GM20000 (cell line): Measurements from ENCODE around the gene GRID2.
"Not testable (repeated sequence)": the region's sequence is repeated elsewhere in the genome, so short reads cannot be mapped to it uniquely, and the experiment has no call there.

Experiments
- DNase-seq: peaks from one replicate; pipeline ENCODE4 v3.0.0; 2012; ENCODE audit warnings: low spot score
- TF ChIP-seq, protein P1 (sequence below): IDR thresholded peaks from 2 replicates; pipeline ENCODE4 v1.5.1; 2012; ENCODE audit warnings: mild to moderate bottlenecking, control low read depth; ENCODE audit errors: extremely low read depth, missing control alignments

GRID2 gene

DNA sequence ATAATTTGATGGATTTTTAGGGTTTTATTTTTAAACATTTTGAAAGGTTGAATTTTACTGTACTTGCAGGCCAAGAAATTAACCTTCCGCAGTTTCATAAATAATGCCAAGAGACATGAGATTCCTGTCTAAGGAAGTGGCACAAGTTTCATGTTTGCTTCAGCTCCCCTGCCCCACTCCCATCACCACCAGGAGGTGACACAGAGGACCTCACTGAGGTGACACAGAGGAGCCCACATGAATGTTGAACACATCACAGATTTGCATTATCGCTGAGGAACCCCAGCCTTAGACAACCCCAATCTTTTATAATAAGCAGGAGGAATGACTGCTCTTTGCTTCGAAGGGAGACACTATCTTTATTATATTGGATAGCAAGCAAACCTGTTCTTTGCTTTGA, 1033.4 kb downstream of the GRID2 start:
- TF ChIP-seq, protein P1, sequence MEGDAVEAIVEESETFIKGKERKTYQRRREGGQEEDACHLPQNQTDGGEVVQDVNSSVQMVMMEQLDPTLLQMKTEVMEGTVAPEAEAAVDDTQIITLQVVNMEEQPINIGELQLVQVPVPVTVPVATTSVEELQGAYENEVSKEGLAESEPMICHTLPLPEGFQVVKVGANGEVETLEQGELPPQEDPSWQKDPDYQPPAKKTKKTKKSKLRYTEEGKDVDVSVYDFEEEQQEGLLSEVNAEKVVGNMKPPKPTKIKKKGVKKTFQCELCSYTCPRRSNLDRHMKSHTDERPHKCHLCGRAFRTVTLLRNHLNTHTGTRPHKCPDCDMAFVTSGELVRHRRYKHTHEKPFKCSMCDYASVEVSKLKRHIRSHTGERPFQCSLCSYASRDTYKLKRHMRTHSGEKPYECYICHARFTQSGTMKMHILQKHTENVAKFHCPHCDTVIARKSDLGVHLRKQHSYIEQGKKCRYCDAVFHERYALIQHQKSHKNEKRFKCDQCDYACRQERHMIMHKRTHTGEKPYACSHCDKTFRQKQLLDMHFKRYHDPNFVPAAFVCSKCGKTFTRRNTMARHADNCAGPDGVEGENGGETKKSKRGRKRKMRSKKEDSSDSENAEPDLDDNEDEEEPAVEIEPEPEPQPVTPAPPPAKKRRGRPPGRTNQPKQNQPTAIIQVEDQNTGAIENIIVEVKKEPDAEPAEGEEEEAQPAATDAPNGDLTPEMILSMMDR = no peak

DNA sequence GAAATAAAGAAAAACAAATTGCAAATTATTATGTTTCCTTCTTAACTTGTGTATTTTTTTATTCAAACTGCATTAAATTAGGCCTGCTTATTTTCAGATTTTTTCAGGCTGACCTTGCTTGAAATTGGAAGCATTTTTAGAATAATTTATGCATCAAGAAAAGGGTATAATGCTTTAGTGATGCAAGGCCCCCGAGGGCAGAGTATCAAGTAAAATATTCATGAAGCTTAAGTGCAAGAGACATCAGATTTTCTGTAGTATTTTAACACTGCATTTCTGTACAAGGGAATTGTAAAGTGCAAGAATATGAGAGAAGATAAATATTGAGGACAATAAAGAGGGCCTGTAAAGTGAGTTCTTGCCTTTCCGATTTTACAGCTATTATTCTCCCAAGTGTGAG, 1039.0 kb downstream of the GRID2 start:
- no peak for DNase-seq
- TF ChIP-seq, protein P1 = no peak

More for the DNA sequence above, 1033.4 kb downstream of the GRID2 start:
- DNase-seq = no peak

DNA sequence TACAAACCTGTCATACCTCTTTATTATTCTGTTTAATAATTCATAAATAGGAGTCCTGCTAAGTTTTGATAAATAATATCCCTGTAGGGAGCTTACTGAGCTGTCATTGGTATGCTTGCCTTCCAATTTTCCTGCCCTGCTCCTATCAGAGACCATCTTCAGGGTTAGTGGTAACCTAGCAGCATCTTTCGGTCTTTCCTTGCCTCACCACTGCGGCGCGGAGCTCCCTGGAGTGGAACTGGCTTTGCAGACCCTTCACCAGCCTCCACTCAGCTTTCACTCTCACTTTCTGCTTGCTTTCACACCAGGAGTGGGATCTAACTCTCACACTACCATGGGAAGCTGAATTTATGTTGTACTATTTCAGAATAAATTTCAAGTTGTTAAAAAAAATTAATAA, 1043.1 kb downstream of the GRID2 start:
- TF ChIP-seq, protein P1 = no peak
- DNase-seq = no peak

DNA sequence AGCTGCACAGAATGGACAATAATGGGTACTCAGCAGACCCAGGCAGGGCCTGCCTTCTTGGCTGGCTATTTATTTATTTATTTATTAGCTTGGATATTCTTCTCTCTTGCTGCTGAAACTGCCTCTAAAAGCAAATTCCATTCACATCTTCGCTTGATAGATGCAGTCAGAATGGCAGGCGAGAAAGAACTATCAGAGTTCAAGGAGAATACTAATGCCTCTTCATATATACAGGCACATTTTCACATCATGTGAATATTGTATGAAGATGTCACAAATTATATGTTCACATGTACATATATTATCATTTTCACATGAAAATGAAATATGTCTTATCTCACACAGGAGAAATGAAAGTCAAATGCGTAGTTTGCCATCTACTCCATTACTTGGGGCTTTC, 1045.1 kb downstream of the GRID2 start:
- DNase-seq = no peak
- TF ChIP-seq, protein P1 = no peak

DNA sequence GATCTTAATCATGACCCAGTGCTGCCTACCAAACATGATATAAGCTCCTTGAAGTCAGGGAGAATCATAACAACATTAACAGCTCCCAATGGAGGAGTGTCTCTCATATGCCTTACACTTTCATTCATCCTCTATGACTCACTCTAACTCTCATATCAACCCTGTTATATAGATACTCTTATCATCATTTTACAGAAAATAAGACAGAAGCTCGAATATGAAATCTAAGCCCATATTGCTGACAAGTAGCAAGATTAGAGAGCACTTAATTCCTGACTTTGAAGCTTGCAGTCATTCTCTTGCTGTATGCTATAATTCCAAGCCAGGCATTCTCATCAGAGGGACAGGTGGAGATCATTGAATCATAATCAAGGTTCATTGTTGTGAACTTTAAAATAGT, 1048.1 kb downstream of the GRID2 start:
- TF ChIP-seq, protein P1 = no peak
- no peak for DNase-seq

DNA sequence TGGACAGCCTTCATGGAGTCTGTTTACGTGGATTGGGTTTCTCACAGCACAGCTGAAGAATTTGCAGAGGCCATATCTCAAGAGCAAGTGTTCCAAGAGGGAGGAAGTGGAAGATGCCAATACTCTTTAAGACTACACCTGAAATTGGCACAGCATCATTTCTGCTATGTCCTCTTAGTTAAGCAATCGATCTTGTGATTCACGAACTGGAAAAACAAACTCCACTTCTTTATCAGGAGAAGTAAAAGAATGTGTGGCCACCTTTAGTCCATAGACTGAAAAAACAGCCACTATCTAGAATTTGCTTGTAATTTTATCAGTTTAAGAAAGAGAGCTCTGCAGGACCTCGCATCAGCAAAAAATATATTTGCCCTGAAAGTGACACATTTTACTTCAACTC, 1051.6 kb downstream of the GRID2 start:
- DNase-seq = no peak
- TF ChIP-seq, protein P1 = no peak

DNA sequence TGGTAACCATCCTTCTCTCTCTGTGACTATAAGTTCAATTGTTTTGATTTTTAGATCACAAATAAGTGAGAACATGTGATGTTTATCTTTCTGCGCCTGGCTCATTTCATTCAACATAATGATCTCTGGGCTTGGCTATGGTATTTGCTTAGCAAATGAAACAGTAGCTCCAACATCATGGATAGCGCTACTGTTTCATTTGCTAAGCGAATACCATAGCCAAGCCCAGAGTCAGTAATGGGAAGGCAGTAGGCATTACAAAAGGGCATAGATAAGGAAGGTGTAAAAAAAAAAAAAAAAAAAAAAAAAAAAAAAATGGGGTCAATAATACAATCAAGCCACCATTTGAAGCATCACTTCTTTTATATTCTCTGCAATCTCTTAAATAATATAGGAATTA, 1055.8 kb downstream of the GRID2 start:
- DNase-seq = no peak

DNA sequence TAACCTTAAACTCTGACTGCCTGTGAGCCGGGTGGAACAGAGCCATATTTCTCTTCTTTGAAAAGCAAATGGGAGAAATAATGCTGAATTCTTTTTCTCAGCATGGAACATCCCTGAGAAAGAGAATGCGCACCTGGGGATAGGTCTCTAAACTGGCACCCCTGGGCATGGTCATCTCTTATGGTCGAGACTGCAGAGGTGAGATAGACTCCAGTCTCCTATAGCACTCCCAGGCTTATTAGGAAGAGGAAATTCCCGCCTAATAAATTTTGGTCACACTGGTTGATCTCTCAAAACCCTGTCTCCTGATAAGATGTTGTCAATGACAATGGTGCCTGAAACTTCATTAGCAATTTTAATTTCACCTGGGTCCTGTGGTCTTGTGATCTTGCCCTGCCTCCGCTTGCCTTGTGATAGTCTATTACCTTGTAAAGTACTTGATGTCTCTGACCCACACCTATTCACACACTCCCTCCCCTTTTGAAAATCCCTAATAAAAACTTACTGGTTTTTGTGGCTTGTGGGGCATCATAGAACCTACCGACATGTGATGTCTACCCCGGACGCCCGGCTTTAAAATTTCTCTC, 1062.5 kb downstream of the GRID2 start:
- not testable (repeated sequence) for DNase-seq

More for the DNA sequence above, 1055.8 kb downstream of the GRID2 start:
- TF ChIP-seq, protein P1 = no peak
